Smooth muscle cell of the brain vasculature (primary cell): ENCODE results near the gene FAM89B.

Source experiments
- DNase-seq: peaks from one replicate; pipeline ENCODE4 v3.0.0-alpha.2; 2012; ENCODE audit warnings: low read depth, low spot score

FAM89B gene

GRCh38 chr11:65538915-65539743 lies 33.2 kb upstream of the FAM89B start:
- no peak for DNase-seq

DNA sequence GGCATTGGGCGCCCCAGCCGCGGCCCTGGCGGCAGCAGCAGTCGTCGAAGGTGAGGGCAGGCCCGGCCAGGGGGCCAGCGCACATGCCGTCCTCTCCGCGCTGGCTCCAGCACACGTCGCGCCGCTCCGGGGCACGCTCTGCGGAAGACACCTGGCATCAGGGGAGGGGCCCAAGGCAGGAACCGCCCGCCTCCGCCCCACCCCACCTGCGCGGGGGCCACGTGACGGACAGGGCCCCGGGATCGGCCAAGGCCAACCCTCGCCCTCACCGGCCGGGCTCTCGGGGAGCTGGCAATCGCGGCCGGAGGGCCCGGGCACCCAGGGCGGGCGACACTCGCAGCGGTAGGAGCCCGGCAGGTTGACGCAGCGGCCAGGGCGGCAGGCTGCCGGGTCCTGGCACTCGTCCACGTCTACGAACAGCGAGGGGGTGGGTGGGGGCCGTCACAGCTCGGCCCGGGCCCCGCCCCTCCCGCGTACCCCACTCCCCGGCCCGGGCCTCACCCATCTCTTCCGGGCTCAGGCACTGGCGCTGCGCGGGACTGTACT lies 32.5 kb upstream of the FAM89B start:
- no peak for DNase-seq

DNA sequence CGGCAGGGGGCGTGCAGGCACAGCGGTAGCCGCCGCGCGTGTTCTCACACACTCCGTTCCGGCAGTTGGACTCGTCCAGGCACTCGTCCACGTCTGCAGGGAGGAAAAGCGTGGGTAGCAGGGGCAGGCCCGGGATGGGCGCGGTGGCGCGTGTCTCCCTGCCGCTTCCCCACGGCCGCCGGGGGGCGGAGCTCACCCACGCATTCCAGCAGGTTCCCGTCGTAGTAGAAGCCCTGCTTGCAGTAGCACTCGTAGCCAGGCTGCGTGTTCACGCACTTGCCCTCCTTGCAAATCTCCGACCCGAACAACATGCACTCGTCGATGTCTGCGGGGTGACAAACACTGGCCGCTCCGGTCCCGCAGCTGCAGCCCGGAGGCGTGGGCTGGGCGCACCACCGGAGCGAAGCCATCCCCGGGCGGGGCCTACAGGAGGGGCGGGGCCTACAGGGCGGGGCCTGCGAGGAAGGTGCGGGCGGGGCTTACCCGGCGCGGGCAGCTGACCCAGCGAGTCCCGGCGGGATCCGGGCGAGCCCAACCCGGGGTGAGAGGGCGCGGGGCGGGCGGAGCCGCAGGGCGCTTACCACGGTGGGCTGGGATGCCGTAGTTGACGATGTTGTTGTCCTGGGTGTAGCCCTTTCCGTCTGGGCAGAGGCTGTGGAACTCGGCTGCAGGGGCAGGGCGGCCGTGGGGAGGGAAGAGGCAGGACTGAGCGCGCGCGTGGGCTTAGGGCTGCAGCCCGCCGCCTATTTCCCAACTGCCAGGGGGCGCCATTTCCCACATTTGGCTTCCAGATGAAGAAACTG lies 31.8 kb upstream of the FAM89B start:
- DNase-seq: peak; percentile 70

DNA sequence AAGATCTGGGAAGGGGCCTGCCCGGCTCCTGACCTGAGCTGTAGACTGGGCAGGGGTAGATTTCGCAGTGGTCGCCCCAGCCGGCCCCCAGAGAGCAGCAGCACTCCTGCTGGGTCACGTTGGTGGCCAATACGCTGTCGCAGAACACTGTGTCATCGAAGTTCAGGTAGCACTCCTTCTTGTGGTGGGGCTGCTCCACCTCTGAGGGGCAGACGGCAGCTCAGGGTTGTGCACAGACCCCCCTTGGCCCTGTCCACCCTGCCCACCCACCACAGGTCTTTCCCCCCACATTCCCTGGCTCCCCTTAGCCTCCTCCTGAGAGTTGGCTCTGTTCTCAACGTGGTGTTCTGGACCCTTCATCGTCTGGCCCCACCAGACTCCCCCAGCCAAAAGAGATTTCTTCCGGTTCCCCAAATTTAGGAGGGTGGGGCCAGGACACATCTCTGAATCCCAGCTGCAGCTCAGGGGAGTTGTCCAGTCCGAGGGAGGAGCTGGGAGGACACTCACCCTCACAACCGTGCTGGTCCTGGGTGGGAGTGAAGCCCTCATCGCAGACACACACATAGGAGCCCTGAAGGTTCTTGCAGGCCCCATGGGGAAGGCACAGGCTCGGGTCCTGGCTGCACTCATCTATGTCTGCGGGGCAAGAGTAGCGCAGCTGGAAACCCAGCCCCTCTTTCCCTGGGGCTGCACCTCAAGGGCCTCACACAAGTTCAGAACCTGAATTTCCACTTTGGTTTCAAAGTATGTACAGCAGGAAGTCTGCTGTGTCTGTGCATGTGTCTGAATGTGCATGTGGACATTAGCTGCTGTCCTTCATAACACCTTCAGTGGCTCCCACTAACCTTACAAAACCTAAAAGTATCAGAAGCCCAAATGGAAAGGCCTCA lies 31.0 kb upstream of the FAM89B start:
- no peak for DNase-seq

DNA sequence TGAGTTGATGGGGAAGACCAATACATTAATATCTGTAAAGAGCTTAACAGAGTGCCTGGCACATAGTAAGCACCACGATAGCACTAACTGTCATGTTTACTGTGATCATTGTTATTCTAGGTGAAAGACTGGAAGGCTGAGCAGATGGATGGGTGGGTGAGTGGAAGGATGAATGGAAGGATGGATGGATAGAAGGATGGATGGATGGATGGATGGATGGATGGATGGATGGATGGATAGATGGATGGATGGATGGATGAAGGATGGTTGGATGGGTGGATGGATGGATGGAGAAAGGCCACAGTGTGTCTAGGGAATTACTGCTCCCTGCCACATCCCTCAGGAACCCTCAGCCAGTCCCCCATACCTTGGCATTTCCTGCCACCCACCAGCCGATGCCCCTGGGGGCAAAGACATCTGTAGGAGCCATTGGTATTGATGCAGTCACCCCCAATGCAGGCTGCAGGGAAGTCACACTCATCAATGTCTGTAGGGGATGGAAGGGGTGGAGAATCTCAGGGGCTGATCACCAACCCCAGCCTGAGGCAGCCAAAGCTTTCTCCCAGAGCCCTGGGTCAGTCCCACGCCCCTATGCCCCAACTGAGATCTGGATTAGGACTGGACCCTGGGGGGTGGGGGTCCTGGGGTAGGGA lies 29.5 kb upstream of the FAM89B start:
- DNase-seq: no peak

DNA sequence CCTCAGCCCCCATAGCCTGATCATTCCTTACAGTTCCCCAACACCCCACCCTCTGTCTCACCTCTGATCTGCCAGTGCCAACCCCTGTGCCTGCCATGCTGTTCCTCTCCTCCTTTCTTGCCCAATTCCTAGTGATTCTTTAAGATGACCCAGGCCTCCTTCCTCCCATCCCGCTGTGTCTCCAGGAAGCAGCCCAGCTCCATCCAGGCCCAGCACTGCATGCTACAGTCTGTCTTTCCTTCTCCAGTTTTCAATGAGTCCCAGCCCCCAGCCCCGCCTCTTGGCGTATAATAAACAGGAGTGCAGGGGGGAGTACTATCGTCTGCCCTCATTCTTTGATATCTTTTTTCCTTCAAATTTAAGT lies 26.5 kb upstream of the FAM89B start:
- DNase-seq: no peak

GRCh38 chr11:65546217-65546958 lies 25.9 kb upstream of the FAM89B start:
- DNase-seq: no peak

DNA sequence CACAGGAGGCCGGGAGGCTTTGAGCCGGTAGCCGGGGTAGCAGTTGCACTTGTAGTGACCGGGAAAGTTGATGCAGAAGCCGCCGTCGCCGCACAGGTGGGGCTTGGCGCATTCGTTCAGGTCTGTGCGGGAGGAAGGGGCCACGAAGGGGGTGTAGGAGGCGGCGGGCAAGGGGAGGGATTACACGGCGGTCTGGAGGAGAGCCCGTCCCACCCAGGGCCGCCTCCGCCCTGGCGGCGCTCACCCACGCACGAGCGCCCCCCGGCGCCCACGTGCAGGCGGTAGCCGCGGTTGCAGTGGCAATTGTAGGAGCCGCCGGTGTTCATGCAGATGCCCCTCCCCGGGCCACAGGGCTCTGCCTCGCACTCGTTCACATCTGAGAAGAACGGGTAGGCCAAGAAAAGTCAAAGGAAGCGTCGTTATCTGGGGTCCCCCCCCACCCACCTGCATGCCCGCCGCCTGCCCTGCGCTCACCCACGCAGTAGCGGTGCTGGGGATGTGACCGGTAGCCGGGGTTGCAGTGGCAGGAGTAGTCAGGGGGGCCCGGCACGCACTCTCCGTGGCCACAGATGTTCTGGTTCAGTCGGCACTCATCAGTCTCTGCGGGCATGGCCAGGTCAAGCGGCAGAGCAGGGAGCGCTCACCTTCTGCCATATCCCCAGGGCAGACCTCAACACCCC lies 24.8 kb upstream of the FAM89B start:
- DNase-seq: no peak

DNA sequence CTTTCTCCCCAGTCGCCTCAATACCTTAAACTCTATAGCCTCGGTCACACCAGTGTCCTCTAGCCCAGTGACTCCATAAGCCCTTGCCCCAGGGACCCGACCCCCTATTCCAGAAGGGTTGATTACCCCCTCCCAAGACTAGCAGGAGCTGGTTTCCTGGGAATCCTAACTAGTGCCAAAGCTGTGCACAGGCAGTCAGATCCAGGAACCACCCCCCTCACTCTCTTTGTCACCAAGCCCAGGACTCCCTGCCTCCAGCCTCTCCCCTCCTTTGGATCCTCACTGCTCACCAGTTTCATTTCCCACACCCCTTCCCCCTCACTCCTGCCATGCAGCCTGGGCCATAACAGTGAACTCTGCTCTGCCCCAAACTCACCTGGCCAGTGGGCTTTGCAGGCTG lies 23.9 kb upstream of the FAM89B start:
- no peak for DNase-seq

GRCh38 chr11:65549096-65549495 lies 23.2 kb upstream of the FAM89B start:
- no peak for DNase-seq

DNA sequence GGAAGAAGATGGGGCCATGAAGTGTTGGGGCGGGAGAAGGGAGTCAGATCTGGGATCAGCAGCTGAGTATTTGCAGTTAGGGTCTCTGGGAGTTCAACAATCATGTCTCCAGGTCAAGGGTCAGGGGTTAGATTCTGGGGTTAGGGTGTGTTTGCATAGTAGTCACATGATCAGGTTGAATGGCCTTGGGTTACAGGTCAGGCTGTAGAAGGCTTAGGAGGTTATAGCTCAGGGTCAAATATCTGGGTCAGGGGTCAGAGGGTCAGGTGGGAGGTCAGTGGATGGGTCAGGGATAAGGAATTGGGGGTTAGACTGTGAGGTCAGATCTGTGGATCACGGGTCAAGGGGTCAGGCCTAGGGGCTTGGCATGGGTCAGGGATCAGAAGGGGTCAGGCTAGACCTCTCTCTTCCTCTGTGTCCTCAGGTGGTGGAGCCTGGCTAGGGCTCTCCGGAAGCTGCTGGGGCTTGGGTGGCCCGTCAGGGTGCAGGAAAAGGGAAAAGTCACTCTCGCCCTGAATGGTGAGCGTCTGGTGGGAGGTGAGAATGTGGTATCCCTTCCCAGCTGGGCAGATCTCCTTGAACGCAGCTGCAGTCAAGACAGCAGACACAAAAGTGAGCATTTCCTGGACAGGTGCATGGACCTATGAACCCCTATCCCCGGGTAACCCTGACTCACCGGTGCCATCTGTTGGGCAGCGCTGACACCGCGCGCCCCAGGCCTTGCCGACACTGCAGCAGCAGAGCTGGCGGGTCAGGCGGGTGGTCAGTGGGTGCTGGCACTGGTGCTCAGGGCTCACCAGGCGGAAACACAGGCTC lies 20.6 kb upstream of the FAM89B start:
- DNase-seq: no peak

DNA sequence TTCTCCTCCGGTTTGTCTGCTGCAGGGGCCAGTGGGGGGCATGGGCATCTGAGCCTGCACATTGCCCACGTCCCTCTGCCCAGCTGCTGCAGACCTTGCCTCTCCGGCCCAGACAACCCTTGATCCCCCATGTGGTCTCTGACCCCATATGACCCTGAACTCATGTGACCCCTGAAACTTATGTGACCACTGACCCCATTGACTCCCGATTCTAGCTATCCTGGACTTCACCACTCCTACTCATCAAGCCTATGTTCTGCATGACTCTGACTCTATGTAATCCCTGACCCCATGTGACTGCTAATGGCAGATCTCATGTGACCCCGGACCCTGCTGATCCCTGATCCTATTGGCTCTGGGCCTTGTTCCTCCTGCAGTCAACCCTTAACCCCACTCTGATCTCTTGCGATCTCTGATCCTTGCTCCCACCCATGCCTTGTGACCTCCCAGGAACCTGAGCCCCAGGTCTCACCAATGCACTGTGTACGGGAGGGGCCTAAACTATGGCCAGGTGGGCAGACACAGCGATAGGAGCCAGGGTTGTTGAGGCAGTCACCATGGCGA lies 19.9 kb upstream of the FAM89B start:
- no peak for DNase-seq

GRCh38 chr11:65553301-65554001 lies 18.9 kb upstream of the FAM89B start:
- no peak for DNase-seq

DNA sequence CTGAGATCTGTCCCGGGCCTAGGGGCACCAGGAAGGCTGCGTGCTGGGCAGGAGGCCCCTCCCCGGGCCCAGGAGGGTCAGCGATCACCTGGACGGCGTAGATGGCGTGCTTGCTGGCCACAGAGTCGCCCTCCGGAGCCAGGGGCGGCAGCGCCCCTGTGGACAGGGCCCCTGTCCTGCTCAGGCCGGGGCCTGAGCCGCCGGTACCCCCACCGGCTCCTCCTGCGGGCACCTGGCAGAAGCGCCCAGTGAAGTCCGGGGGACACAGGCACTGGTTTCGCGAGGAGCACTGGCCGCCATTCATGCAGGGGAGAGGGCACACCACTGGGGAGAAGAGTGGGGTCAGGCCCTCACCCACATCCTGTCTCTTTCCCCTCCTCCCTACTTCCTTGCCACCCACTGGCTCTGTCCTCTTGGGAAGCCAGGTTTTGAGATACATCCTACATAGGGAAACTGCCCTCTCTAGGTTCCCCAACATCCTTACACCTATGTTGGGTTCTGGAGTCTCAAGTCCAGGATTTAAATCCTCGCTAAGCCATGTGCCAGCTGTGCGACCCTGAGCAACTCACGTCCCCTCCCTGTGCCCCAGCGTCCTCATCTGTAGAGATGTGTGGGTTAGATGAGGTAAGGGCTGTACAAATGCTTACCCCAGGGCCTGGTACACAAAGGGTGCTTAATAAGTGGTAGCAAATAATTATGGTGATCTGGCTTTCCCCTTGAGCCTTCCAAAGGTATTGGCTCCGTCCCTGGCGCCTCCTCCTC lies 18.1 kb upstream of the FAM89B start:
- no peak for DNase-seq

- DNase-seq: no peak
Observed at GRCh38 chr11:65554842-65555430, 17.4 kb upstream of the FAM89B start.

- DNase-seq: no peak
Observed at GRCh38 chr11:65555693-65556231, 16.6 kb upstream of the FAM89B start.
